Transverse colon (tissue), 3 donors: ENCODE results near the gene GRPR.

ENCODE experiments used
- POLR2A ChIP-seq: fragments of 450-650 bp; IDR thresholded peaks from one replicate; pipeline ENCODE4 v1.6.1; 2016; ENCODE audit warnings: antibody characterized with exemption, mild to moderate bottlenecking, moderate library complexity
- TF ChIP-seq, protein P1 (sequence below), 5 experiments: fragments of 200-600 bp in 3 of 5; fragments of 450-650 bp in 2 of 5; sonication (generic) in 3 of 5; IDR thresholded peaks; 1 replicate in 2 of 5; 2 replicates in 3 of 5; pipeline ENCODE4 v1.5.1; 2016 to 2017; ENCODE audit warnings: antibody characterized with exemption in 5 of 5, inconsistent platforms in 3 of 5, mild to moderate bottlenecking in 2 of 5, moderate library complexity in 1 of 5

DNA sequence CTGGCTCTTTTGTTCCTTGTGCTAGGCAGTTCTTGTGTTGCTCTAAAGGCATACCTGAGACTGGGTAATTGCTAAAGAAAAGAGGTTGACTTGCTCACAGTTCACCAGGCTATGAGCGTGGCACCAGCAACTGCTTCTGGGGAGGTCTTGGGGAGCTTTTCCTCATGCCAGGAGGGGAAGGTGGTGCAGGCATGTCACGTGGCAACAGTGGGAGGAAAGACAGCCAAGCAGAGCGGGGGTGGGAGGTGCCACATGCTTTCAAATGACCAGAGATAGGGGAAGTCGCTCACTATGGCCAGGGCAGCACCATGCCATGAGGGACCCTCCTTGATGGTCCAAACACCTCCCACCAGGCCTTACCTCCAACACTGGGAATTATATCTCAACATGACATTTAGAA, 48.6 kb downstream of the GRPR start:
- no peak for TF ChIP-seq POLR2A
- TF ChIP-seq, protein P1, sequence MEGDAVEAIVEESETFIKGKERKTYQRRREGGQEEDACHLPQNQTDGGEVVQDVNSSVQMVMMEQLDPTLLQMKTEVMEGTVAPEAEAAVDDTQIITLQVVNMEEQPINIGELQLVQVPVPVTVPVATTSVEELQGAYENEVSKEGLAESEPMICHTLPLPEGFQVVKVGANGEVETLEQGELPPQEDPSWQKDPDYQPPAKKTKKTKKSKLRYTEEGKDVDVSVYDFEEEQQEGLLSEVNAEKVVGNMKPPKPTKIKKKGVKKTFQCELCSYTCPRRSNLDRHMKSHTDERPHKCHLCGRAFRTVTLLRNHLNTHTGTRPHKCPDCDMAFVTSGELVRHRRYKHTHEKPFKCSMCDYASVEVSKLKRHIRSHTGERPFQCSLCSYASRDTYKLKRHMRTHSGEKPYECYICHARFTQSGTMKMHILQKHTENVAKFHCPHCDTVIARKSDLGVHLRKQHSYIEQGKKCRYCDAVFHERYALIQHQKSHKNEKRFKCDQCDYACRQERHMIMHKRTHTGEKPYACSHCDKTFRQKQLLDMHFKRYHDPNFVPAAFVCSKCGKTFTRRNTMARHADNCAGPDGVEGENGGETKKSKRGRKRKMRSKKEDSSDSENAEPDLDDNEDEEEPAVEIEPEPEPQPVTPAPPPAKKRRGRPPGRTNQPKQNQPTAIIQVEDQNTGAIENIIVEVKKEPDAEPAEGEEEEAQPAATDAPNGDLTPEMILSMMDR (IDR thresholded peaks at IDR 0.05) = no peak
